HCT116 (cell line): Measurements from ENCODE around the gene ANKRD39.

ENCODE experiments used
- CBX3 ChIP-seq: IDR thresholded peaks from 2 replicates; pipeline ENCODE4 v1.6.1; 2012; ENCODE audit warnings: low read depth
- CTCF ChIP-seq, 3 experiments: fragments of 200-600 bp in 1 of 3; sonication (generic) in 1 of 3; IDR thresholded peaks in 2 of 3; conservative IDR thresholded peaks in 1 of 3; 2 replicates each; pipeline ENCODE4 v1.5.1; 2012 to 2017; ENCODE audit warnings: low read depth in 2 of 3, low read length in 2 of 3, antibody characterized with exemption in 1 of 3, borderline replicate concordance in 1 of 3, control low read depth in 1 of 3, mild to moderate bottlenecking in 1 of 3, mixed read lengths in 1 of 3, mixed run types in 1 of 3, moderate library complexity in 1 of 3; ENCODE audit not compliant: insufficient read depth in 1 of 3
- EZH2 ChIP-seq: fragments of 200-600 bp; sonication (generic); IDR thresholded peaks from 2 replicates; pipeline ENCODE4 v1.6.1; 2017; ENCODE audit warnings: antibody characterized with exemption, mixed run types
- EZH2phosphoT487 ChIP-seq: fragments of 200-600 bp; IDR thresholded peaks from 2 replicates; pipeline ENCODE4 v1.6.1; 2018; ENCODE audit warnings: antibody characterized with exemption, borderline replicate concordance
- MAX ChIP-seq: IDR thresholded peaks from 2 replicates; pipeline ENCODE4 v1.6.1; 2012
- POLR2A ChIP-seq: IDR thresholded peaks from 2 replicates; pipeline ENCODE4 v1.7.0; 2011; ENCODE audit warnings: borderline replicate concordance; ENCODE audit not compliant: insufficient read depth, insufficient read length; ENCODE audit errors: extremely low read depth
- POLR2AphosphoS5 ChIP-seq: IDR thresholded peaks from 2 replicates; pipeline ENCODE4 v1.6.1; 2011; ENCODE audit warnings: mild to moderate bottlenecking, low read depth, low read length, moderate library complexity
- RAD21 ChIP-seq: IDR thresholded peaks from 2 replicates; pipeline ENCODE4 v1.6.1; 2012; ENCODE audit warnings: low read depth, mild to moderate bottlenecking
- REST ChIP-seq: IDR thresholded peaks from 2 replicates; pipeline ENCODE4 v1.6.1; 2012; ENCODE audit warnings: low read depth

- TF ChIP-seq CTCF (IDR thresholded peaks at IDR 0.05 in 2 of 3, conservative IDR thresholded peaks at IDR 0.05 in 1 of 3; ENCODE audit: borderline replicate concordance in 1 of 3, insufficient read depth in 1 of 3, low read depth in 2 of 3, low read length in 2 of 3) (no peak), REST (no peak), EZH2phosphoT487 (no peak), RAD21 (no peak), POLR2A (no peak), EZH2 (no peak), CBX3 (no peak), POLR2AphosphoS5 (no peak), MAX (no peak)
Observed at GRCh38 chr2:96823198-96823597, 34.6 kb downstream of the ANKRD39 start.
